Thymus (tissue), 11 donors: ENCODE results near the gene RPS6KA2. TPM values are rescaled to one million over a fixed set of nuclear protein-coding genes. Genes with fewer than 3 reads are reported as not detected.

Experiments used
- DNase-seq, 9 donors: peaks; one replicate each; pipeline ENCODE4 v3.0.0-alpha.2; 2013; ENCODE audit warnings: low spot score in 9 of 9, low read depth in 6 of 9, missing footprints in 1 of 9
- H3K27ac ChIP-seq, 2 donors: one replicate each; pipeline ENCODE4 v1.5.1; 2013; ENCODE audit warnings: control low read depth in 1 of 2, low read depth in 1 of 2, low read length in 1 of 2, mild to moderate bottlenecking in 1 of 2, moderate library complexity in 1 of 2
- H3K27me3 ChIP-seq, 2 donors: one replicate each; pipeline ENCODE4 v1.5.1; 2013; ENCODE audit warnings: low read length in 1 of 2; ENCODE audit not compliant: control insufficient read depth in 2 of 2, insufficient read depth in 1 of 2
- H3K36me3 ChIP-seq, 2 donors: one replicate each; pipeline ENCODE4 v1.5.1; 2013; ENCODE audit warnings: low read length in 1 of 2, mild to moderate bottlenecking in 1 of 2, moderate library complexity in 1 of 2; ENCODE audit not compliant: control insufficient read depth in 2 of 2, insufficient read depth in 2 of 2
- H3K4me1 ChIP-seq, 2 donors: one replicate each; pipeline ENCODE4 v1.5.1; 2013; ENCODE audit warnings: low read length in 2 of 2; ENCODE audit not compliant: control insufficient read depth in 2 of 2, insufficient read depth in 2 of 2
- H3K4me3 ChIP-seq, 2 donors: one replicate each; pipeline ENCODE4 v1.5.1; 2013; ENCODE audit warnings: low read length in 2 of 2, control low read depth in 1 of 2, mild to moderate bottlenecking in 1 of 2
- H3K9me3 ChIP-seq, 2 donors: one replicate each; pipeline ENCODE4 v1.5.1; 2013; ENCODE audit warnings: low read length in 1 of 2, mild to moderate bottlenecking in 1 of 2; ENCODE audit not compliant: control insufficient read depth in 2 of 2, insufficient read depth in 1 of 2
- WGBS: extraction: QIAGEN DNeasy Blood & Tissue Kit; methylation state at CpG from one replicate; pipeline ENCODE4 v1.1.7; 2013; 5-methylcytosine and 5-hydroxymethylcytosine counted together
- polyA plus RNA-seq: library from polyadenylated mRNA; stranded (reverse); fragments of 200-250 nt; gene quantifications from one replicate; pipeline ENCODE4 v1.2.3, GENCODE V29; 2013
- total RNA-seq: library from RNA; stranded (reverse); fragments of 120-200 nt; gene quantifications from one replicate; pipeline ENCODE4 v1.2.4, GENCODE V29; 2013
- donor health status: healthy.

The RPS6KA2 gene
- total and polyA plus RNA-seq, 2 donors: 2.9 to 12.3 TPM

DNA sequence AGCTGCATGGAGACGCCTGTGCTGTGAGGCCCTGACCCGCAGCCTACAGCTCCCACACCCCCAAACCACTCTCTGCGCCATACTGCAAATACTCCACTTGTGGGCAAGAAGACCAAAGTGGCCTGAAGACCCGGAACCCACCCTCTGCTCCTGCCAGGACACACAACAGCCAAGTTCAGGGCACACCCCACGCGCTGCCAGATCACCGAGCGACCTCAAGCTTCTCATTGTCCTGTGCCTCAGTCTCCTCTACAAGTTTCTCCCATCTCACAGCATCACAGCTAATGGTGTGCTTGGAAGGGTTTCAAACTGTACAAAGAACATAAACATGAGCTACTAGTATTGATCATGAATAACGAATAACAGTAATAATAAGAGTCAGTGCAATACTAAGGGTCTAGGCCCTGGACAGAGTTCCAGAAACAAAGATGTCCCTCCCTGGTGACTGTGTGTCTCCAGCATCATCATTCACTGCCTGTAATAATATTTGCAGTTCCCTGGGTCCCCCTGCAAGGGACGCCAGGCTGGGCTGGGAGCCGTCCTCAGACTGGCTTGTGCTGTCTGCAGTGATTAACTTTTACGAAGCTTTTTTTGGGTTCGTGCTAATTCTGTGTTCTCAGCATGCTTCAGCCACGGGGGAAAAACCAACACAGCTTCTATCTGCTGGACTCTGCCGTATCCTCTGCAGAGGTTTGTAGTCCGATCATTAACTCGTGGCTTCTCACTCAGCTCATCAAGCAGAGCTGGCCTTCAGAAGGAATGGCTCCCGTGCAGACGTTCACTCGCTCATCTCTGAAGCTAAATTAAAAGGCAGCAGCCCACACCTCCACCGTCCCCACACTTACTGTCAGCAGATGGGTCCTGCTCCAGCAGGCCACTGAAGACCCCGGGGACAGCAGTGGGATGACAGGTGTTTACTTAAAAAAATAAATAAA, 162.7 kb downstream of the RPS6KA2 start:
- no peaks in the 10 kb centered on the region for H3K36me3 ChIP-seq
- 97% methylated on average over 22 of the region's 22 CpGs for WGBS
- DNase-seq: no peak

DNA sequence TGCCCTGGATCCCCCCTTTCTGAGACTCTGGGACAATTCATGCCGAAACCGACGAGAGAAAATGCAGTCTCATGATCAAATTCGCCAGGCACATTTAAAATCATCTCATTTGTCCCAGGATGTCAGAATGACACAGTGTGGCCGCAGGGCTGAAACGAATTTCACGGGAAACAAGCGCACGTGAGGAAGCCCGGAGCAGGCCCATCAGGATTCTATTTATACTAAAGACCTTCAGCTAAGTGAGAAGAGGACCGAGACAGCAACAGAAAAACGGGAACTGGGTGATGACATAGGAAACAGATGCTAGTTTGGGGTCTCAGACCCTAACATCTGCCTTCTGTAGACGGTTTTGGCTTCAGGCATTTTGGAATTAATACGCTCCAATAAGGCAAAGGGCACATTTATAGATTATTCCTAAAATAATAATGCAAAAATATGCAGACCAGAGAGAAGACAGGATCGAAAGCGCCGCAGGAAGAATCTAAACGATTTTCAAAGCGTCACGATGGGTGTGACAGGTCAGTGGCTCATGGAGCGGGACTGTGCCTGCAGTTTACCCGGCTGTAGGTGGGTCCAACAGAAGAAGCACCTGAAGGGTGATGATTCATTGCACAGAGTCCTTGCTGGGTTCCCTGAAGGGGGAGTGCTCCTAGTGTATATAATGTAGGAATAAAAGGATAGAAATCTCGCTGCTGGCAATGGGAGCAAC, 163.5 kb downstream of the RPS6KA2 start:
- peaks cover 0 to under 1% of the 10 kb centered on the region in 2 donors for H3K9me3 ChIP-seq
- H3K36me3 ChIP-seq: no peaks in the 10 kb centered on the region
- H3K27me3 ChIP-seq: peaks cover 0 to 14% of the 10 kb centered on the region in 2 donors
- no peak overlapping the region for H3K27ac ChIP-seq
- no peak for DNase-seq
- WGBS: 60% methylated on average over 23 of the region's 23 CpGs
- H3K4me3 ChIP-seq: no peak overlapping the region
- peaks cover 0 to 8% of the 10 kb centered on the region in 2 donors for H3K4me1 ChIP-seq

More for the DNA sequence above, 162.7 kb downstream of the RPS6KA2 start:
- H3K4me3 ChIP-seq: no peak overlapping the region
- peaks cover 0 to 14% of the 10 kb centered on the region in 2 donors for H3K27me3 ChIP-seq
- no peaks in the 10 kb centered on the region for H3K9me3 ChIP-seq
- H3K27ac ChIP-seq: no peak overlapping the region
- peaks cover 0 to 8% of the 10 kb centered on the region in 2 donors for H3K4me1 ChIP-seq

DNA sequence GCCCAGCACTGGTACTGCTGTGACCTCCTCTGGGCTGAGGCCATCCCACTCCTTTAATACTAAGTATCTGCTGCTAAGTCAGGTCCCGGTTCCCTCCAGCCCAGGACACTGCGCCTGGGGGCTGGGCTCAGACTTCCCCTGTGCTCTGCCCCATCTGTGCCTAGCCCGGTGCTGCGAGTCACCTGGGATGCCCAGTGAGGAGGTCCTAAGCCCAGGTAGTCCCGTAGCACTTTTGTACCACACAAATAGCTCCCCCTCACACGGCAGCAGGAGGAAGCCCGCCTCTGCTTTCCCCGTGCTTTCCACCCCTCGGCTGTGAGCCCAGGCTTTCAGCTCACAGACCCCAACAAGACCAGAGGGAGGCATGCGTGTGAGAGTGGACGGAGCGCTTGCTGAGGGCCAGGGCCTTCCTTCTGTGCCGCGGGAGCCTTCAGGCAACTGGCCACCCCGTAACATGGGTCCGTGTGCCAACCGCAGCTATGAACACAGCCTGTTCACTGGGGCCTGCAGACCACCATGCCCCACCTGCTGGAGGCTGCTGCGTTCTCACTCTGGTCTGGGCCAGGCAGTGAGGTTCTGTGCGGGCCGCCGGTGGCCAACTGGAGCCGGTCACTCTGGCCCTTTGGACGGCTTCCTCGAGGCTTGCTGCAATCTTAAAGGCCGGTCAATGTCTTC, 164.5 kb downstream of the RPS6KA2 start:
- peaks cover 0 to 8% of the 10 kb centered on the region in 2 donors for H3K4me1 ChIP-seq
- H3K4me3 ChIP-seq: no peak overlapping the region
- no peaks in the 10 kb centered on the region for H3K36me3 ChIP-seq
- DNase-seq: no peak
- H3K9me3 ChIP-seq: peaks cover 0 to 10% of the 10 kb centered on the region in 2 donors
- peaks cover 0 to 14% of the 10 kb centered on the region in 2 donors for H3K27me3 ChIP-seq
- no peak overlapping the region for H3K27ac ChIP-seq
- WGBS: 93% methylated on average over 25 of the region's 25 CpGs

DNA sequence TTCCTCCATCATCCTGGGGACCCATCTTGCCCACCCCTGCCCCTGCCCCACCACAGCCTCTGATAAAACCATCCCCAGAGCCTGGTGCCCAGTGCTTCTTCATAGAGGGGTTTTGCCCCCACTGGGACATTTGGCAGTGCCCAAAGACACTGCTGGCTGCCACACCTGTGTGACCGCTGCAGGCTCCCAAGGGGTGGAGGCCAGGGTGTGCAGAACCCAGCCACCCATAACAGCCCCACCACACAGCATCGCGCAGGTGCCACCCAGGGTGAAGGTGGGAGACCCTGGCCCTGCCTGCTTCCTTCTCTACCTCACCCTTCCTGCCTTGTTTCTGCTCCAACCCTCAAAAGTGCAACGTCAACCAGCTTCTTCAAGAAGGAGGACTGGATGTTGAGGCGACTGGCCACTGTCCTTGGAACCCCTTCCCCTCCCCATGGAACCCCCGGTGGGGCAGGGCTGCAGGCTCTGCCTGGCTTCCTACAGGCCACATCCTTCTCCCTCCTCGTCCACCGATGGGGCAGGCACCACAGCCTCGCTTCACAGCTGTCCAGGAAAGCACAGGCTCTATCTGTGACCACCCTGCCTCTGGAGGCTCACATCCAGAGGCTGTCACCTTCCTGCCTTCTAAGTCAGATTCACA, 165.1 kb downstream of the RPS6KA2 start:
- WGBS: 77% methylated on average over 9 of the region's 9 CpGs
- peaks cover 0 to 16% of the 10 kb centered on the region in 2 donors for H3K9me3 ChIP-seq
- H3K27me3 ChIP-seq: peaks cover 0 to 14% of the 10 kb centered on the region in 2 donors
- peaks cover 0 to 8% of the 10 kb centered on the region in 2 donors for H3K4me1 ChIP-seq
- H3K36me3 ChIP-seq: no peaks in the 10 kb centered on the region
- H3K27ac ChIP-seq: no peak overlapping the region
- no peak for DNase-seq
- no peak overlapping the region for H3K4me3 ChIP-seq

DNA sequence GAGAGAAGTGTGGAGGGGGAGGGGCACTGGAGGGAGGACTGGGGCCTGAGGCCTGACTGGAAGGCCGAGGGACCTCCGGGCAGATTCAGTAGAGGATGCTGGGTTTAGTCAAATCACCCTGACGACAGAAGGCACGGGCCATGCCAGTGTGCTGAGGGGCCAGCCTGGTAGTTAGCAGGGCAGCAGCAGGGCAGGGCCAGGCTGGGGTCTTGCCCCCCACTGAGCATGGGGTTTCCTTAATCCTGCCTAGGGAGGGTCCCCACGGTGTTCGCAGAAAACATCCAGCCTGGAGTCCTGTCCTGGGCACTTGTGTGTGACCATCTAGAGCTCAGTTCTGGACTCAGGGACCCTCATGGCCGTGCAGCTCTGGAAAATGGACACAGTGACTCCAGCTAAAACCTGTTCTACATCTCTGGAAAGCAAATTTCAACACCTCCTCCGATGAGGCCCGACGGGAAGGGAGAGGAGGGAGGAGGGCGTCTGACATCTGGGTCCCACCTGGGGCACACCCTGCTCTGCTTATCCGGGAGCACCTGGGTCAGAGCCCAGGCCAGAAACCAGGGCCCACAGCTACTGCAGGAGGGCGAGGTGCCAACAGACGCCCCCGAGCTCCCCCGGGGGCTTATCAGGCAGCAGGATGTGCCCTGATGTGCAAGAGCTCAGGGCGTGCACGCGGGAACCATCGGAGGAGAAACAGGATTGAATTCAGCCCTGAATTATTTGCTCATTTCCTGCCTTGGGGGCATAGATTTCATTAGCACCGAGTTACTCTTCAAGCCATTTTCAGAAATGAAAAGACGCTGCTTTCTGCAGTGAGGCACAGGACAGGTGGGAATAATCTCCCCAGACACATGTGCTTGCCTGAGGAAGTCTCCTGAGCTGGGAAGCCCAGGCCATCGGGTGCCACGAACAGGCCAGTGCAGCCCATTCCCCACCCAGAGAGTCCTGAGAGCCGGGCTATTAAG, 166.3 kb downstream of the RPS6KA2 start:
- Histone ChIP-seq H3K27ac (no peak overlapping the region), H3K36me3 (no peaks in the 10 kb centered on the region), H3K9me3 (peaks cover 0 to 16% of the 10 kb centered on the region in 2 donors), H3K4me3 (no peak overlapping the region), H3K4me1 (peaks cover 0 to 8% of the 10 kb centered on the region in 2 donors), H3K27me3 (peaks cover 0 to 14% of the 10 kb centered on the region in 2 donors)
- DNase-seq: no peak
- WGBS: 80% methylated on average over 25 of the region's 25 CpGs

DNA sequence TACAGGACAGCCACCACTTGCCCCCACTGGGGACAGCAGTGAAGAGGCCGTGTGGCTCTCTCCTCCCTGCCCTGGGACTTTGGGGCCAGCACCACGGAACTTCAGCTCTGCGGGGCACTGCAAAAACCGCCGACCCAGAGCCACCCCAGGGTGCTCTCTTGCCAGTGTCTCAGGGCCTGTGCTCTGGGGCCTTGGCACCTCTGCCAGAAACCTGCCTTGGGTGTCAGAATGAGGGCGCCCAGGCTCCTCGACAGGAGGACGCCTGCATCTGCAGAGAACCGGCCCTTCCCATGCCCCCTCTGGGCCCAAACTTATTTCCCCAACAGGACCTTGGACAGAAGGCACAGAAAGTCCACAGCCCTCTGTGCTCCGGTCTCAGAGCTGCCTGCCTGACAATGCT, 167.1 kb downstream of the RPS6KA2 start:
- Histone ChIP-seq H3K4me3 (no peak overlapping the region), H3K27ac (no peak overlapping the region), H3K9me3 (peaks cover 0 to 21% of the 10 kb centered on the region in 2 donors), H3K4me1 (peaks cover 0 to 8% of the 10 kb centered on the region in 2 donors), H3K36me3 (no peaks in the 10 kb centered on the region), H3K27me3 (peaks cover 0 to 14% of the 10 kb centered on the region in 2 donors)
- 97% methylated on average over 10 of the region's 10 CpGs for WGBS
- DNase-seq: no peak

DNA sequence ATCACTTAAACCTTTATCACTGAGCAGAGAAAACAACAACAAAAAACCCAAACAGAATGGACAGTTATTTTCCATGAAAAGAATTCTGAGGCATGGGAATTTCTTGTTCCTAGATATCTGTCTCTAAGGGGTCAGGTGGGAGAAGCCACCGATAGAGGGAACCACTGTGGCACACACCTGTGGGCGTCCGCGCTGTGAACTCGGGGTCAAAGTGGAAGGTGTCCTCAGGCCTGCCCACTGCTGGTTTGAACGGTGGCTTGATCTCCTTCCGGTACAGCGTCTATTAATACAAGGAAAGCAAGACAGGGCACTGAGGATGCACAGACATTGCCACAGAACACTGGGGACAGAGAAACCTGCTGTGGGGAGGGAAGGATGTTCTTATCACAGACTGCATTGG, 167.8 kb downstream of the RPS6KA2 start:
- WGBS: 91% methylated on average over 8 of the region's 8 CpGs
- peaks cover 0 to 21% of the 10 kb centered on the region in 2 donors for H3K9me3 ChIP-seq
- DNase-seq: no peak
- H3K4me1 ChIP-seq: peaks cover 0 to 8% of the 10 kb centered on the region in 2 donors
- H3K4me3 ChIP-seq: no peak overlapping the region
- no peak overlapping the region for H3K27ac ChIP-seq
- H3K27me3 ChIP-seq: peaks cover 0 to 12% of the 10 kb centered on the region in 2 donors
- no peaks in the 10 kb centered on the region for H3K36me3 ChIP-seq
